GM21717 (cell line): ENCODE results near the gene SH3PXD2B.
"Not testable (repeated sequence)": the region's sequence is repeated elsewhere in the genome, so short reads cannot be mapped to it uniquely, and the experiment has no call there.

ENCODE experiments used
- ATAC-seq: cut with Tn5 transposase; IDR thresholded peaks from one replicate; pipeline ENCODE4 v1.9.1; 2021; ENCODE audit warnings: mild to moderate bottlenecking, moderate library complexity; ENCODE audit not compliant: unreplicated experiment

SH3PXD2B gene

DNA sequence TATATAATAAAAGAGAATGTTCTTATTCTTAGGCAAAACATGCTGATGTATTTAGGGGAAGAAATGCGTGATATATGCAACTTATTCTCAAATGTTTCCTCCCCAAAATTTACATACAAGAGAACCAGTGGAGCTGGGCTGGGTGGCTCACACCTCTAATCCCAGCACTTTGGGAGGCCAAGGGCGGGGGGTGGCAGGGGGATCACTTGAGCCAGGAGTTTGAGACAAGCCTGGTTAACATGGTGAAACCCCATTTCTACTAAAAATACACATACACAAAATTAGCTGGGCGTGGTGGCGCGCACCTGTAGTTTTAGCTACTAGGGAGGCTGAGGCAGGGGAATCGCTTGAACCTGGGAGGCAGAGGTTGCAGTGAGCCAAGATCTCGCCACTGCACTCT is 143.3 kb downstream of the SH3PXD2B start:
- no peak for ATAC-seq

DNA sequence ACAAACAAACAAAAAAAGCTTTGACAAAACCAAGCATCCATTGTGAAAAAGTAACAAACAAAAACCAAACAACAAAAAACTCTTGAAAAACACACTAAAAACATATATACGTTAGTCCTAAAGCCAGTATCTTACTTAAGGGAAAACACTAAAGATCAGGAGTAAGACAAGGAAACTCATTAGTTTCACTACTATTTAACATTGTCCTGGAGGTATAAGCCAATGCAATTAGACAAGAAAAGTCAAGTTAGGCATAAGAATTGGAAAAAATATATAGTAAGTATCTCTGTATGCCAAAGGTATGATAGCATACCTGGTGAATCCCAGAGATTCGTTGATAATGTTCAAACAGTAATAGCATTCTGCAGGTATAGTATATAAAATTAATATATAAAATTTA is 148.9 kb downstream of the SH3PXD2B start:
- ATAC-seq = no peak

DNA sequence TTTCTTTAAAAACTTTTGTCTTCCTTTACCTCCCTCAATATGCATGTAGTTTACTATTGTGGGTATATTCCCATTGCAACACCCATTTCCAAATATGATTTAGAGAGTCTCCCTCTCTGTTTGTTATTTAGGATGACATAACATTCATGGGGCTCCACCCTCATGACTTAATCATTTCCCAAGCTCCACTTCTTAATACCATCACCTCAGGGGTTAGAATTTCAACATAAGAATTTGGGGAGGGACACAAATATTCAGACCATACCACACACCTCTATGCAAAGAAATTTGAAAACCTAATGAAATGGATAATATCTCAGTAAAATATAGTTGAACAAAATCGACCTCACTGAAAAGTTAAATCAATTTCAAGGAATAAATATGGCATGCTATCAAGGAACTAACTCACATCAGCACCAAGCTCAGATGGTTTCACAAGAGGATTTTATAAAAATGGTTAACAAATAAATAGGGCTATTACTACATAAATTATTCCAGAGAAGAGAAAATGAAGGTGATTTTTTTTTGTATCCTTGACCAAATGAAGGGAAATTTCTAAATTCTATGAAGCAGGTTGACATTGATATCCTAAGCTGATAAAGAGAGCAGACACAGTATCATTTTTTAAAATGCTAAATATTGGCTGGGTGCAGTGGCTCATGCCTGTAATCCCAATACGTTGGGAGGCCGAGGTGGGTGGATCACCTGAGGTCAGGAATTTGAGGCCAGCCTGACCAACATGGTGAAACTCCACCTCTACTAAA is 150.6 kb downstream of the SH3PXD2B start:
- ATAC-seq = no peak

DNA sequence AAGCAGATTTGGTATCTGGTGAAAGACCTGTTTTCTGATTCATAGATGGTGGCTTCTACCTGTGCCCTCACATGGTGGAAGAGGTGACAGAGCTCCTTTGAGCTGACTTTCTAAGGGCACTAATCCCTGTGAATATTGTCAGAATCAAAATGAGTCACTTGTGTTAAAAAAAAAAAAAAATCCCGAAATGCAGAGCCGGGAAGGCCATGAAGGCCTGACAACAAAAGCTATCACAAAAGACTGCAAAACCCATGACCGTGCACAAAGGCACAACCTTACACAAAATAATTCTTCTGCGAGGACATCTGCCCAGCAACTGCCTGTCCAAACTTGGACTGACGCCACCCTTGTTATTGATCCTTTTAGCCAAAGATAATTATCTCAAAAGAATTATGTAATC is 151.2 kb downstream of the SH3PXD2B start:
- ATAC-seq = no peak

DNA sequence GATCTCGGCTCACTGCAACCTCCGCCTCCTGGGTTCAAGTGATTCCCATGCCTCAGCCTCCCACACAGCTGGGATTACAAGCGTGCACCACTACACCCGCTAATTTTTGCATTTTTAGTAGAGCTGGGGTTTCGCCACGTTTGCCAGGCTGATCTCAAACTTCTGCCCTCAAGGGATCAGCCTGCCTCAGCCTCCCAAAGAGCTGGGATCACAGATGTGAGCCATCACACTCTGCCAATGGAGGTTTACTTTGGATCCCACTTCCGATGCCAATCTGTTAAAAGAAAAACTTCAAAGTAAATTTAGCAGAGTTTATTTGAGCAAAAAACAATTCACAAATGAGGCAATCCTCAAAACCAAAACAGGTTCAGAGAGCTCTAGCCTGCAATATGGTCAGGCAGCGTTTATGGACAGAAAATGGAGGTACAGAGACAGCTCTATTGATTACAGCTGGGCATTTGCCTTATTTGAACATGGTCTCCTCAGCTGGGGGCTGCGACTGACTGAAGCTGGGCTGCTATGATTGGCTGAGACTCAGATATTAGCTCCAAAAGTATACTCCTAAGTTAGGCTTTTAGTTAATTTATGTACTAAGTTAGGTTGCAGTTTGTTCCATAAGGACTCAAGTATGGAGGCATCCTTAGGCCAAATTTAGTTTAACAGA is 152.1 kb downstream of the SH3PXD2B start:
- no peak for ATAC-seq

DNA sequence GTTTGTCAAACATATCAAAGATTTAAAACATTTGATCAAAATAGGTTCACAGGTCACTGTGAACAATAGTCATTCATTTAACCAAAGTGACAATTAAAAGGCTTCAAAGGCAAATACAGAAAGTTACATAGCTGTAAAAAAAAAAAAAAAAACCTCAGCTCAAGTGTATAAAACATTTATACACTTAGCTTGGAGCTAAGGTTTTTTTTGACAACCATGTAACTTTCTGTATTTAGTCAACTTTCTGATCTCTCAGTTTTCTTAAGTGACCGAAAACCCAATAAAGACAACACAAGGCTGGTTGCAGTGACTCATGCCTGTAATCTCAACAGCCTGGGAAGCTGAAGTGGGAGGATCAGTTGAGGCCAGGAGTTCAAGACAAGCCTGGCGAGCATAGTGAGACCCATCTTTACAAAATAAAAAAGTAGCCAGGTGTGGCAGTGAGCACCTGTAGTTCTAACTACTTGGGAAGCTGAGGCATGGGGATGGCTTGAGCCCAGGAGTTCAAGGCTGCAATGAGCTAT is 154.3 kb downstream of the SH3PXD2B start:
- no peak for ATAC-seq

DNA sequence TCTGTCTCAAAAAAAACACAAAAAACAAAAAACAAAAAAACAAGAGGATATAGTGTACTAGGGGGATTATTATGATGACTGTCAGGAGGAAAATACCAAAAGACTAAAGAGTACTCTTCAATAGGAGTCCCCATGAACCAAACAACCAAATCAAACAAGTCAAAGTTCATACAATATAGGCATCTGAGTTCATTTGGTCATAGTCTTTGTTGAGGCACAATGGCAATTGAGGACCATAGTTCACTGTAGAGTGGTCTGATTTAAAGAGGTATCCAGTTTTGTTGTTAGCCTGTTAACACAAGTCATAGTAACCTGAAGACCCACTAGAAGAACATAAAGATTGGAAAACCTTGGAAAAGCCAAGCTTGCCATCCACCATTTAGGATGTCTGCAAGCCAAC is 159.5 kb downstream of the SH3PXD2B start:
- ATAC-seq = no peak

DNA sequence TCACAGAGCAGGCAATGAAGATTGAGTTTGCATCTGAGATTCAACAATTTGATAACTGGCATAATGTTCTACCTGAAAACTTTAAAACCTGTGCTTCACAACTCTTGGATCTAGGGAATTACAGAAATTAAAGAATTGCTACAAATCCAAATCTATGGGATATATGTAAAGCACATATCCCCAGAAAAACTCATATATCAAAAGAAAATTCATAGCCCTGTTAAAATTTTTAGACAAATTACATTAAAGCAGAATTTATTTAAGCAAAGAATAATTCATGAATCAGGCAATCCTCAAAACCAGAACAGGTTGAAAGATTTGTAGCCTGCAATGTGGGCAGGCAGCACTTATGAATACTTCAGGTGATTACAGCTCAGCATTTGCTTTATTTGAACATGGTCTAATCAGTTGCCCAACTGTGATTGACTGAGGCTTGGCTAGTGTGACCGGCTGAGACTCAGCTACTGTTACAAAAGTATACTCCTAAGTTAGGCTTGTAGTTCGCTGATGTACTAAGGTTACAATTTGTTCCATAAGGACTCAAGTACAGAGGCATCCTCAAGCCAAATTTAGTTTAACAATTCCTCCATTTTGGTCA is 160.5 kb downstream of the SH3PXD2B start:
- ATAC-seq = no peak

DNA sequence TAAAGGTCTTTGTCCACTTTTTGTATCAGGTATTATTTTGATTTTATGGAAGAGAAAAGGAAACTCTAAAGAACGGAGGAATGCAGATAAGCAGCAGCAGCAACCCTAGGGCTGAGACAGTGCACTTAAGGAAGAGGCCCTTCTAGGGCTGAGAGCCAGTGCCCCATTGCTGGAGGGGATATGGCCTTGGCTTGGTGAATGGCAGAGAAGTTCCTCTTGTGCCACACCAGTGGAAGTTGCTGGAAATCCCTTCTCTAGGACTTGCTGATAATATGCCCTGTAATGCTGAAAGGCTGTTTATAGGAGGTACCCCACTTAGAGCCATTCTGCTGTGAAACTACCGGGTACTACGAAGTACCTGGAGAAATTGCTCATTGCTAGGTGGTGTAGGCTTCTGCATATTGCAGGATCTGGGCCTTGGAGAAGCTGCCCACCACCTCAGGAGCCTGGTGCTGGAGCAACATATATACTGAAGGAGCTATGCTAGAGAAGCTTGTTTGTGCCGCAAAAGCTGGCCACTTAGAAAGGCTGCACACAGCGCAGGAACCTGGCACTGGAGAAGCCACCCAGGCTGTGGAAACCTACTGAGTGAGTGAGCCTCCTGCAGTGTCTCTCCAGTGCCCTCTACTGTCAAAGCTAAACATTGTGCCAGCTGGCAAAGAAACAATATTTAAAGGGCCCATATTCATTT is 161.1 kb downstream of the SH3PXD2B start:
- ATAC-seq = peak; percentile 84

DNA sequence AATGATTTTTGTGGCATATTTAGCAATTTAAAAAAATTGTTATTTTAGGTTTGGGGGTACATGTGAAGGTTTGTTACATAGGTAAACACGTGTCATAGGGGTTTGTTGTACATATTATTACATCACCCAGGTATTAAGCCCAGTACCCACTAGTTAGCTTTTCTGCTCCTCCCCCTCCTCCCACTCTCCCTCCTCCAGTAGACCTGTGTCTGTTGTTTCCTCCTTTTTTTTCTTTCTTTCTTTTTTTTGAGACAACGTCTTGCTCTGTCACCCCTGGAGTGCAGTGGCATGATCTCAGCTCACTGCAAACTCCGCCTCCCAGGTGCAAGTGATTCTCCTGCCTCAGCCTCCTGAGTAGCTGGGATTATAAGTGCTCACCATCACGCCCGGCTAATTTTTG is 162.5 kb downstream of the SH3PXD2B start:
- ATAC-seq = not testable (repeated sequence)

DNA sequence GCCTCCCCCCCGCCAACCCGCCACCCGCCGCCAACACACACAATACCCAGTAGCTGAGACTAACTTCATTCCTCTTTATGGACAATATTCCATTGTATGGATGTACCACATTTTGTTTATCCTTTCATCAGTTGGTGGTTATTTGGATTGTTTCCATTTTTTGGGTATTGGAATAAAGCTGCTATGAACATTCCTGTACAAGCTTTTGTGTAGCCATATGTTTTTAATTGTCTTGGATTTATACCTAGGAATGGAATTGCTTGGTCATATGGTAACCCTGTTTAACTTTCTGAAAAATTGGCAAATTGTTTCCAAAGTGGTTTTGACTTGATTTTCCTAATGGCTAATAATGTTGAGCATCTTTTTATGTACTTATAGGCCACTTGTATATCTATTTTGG is 165.9 kb downstream of the SH3PXD2B start:
- ATAC-seq = no peak

DNA sequence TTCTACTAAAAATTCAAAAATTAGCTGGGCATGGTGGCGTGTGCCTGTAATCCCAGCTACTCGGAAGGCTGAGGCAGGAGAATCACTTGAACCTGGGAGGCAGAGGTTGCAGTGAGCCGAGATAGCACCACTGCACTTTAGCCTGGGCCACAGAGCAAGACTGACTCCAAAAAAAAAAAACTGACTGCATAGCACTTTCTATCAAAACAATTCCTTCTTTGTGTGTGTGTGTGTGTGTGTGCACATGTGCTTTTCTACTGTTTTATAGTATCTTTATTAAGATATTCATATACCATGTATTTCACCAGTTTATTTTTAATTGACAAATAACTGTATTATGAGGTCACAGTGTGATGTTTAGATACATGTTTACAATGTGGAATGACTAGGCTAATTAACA is 167.2 kb downstream of the SH3PXD2B start:
- ATAC-seq = not testable (repeated sequence)

DNA sequence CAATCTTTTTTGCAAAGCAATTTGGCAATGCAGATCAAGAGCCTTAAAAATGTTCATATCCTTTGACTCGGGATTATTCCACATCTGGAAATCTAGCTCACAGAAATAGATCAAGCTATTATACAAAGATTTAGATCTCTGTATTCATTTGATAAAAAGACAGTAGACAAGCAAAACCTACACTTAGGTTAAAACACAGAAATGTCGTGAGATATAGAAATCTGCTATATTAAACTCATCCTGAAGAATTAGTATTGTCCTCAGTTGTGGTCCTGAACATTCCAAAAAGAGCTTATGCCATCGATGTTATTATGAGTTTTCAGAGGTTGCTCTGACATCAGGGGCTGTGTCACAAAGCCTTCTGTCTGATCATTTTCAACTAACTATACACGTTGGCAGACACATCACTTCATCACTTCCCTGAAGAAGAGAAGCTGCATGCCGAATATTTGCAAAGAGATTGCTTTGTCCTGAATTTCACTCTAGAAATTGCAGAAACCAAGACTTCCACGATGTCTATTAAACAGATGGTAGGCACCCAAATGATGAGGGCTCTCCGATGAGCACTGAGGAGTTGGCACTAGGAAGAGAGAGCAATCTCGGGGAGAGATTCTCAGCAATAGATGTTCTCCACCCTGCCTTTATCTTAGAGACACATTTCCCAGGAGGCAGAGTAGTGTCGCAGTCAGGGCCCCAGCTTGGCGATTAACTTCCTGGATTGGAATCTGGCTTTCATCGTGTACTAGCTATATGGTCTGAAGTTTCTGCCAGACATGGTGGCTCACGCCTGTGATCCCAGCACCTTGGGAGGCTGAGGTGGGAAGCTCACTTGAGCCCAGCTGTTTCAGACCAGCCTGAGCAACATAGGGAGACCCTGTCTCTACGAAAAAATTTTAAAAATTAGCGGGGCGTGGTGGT is 168.8 kb downstream of the SH3PXD2B start:
- no peak for ATAC-seq

DNA sequence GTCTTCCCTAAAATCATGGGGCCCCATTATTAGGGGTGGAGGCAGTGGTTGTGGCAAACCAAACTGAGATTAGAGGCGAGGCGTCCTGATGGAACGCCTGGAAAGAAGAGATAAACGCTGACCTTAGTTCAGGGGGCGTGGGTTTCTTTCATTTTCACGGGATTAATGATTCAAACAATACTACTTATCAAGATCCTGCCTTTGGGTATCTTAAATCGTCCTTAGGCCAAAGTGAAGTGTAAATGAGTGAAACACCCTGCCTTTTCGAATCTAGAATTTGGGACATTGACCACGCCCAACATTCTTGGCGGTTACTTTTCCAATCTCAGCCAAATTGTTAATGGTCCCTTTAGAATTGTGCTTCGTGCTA is 169.7 kb downstream of the SH3PXD2B start:
- ATAC-seq = no peak

DNA sequence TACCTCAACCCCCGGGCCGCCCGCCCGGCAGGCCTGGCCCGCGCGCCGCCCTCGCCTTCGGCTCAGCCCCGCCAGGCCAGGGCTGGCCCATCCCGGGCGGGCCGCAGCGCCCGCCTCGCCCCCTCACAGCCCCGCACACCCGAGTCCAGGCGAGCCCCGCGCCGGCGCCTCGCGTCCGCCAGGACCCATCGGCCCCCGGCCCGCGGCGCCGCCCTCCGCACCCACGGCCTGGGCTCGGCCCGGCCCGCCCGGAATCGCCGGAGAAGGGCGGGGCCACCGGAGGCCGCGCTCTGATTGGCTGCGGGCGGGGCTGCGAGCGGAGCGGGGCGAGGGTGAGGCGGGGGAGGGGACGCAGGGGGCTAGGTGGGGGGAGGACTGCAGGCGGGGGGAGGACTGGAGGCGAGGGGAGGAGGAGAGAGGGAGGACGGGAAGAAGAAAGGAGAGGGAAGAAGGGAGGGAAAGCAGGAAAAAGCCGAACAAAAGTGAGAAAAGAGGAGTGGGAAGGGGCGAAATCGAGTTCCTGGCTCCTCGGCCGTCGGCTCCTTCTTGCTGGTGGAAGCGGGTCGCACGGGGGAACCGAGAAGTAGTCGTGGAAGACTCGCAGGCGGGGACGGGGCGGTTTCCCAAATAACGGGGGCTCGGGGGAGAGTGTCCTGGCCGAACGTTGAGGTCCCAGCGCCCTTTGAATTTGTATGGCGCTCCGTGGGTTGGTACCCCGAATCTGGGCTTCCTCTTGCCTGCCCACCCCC is 170.3 kb downstream of the SH3PXD2B start:
- ATAC-seq = peak; percentile 84

DNA sequence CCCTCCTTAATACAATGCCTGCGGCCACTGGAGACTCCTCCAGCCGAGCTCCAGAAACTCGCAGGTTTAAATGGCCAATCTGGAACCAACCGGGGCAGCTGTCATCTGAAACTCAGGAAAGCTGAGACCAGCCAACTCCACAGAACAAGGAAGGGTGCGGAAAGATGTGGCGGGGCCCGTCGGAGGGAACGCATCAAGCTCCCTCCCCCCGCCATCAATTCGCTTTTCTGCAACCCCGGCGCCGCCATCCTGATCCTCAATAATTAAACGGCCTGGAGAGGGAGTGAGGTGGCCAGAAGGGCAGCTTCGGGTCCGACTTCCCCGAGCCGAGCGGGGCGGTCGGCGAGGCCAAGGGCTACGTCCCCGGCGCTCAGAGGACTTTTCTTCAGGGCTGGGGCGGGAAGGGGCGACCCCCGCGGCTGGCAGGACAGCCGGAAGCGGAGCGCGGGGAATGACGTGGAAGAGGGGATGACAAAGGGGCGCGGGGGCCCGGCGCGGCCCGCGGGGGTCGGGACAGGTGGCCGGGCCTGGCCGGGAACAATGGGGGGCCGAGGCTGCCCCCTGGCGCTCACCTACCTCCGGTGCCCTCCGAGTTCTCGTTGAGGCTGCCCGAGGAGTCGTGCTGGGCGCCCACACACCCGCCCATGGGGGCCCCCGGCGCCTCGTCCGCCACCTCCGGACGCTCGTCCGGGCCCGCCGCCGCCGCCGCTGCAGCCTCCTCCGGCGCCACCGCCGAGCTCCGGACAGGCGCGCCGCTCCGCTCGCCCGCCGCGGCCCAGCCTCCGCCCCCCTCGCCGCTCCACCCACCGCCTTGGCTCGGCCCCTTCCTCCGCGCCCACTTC is 171.1 kb downstream of the SH3PXD2B start, which contains the start of gene UBTD2:
Gene UBTD2 (minus strand): TSS at position 745 of the 842 bp plus-strand sequence. CDS start 99 bp downstream, at position 646.
- ATAC-seq = peak; percentile 89

DNA sequence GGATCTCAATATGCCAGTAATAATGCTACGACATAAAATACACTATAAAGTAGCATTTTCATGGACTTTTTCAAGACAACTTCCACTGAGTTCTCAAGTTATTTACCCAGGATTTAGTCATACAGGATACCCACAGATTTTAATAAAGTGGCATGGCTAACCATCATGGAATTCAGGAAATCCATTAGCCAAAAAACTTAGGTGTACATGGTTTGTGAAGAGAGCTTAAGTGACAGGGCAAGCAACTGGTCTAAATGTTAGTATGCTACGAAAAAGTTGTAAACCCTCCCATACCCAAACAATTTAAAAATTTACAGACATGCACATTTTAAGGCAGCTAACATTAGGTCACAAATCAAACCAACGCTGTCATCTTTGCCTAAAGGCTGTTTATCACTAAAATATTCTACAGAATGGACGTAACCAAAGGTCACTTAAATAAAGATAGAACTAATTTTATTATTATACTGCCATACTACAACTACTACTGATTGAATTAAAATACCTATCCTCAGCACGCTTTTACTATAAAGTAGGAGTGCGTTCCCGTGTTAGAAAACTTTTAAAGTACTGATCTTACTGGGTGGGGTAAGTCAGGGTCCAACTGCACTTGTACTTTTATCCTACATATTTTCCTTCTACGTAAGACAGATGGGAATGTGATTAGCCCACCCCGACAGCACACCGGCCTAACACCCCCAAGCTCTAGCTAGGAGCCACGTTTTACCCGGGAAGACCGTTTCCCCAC is 171.9 kb downstream of the SH3PXD2B start:
- no peak for ATAC-seq

DNA sequence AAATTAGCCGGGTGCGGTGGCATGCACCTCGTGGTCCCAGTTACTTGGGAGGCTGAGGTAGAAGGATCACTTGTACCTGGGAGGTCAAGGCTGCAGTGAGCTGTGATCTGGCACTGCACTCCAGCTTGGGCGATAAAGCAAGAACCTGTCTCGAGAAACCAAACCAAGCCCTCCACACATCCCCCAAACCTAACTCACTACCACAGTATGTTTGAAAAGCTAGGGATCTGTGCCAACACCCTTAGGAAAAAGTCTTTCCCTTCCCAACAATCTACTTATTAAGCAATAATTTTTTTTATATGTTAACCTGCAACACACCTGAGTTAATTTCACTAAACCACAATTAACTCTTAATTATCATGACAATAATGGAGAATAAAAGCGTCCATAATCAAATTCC is 173.0 kb downstream of the SH3PXD2B start:
- no peak for ATAC-seq
